Tibial nerve (tissue), 4 donors: ENCODE measurements around the gene CAMSAP1.

Experiments
- CTCF ChIP-seq, 5 experiments: fragments of 200-600 bp in 3 of 5; fragments of 450-650 bp in 2 of 5; sonication (generic) in 3 of 5; IDR thresholded peaks; one replicate each; pipeline ENCODE4 v1.5.1; 2016 to 2019; ENCODE audit warnings: antibody characterized with exemption in 5 of 5, mild to moderate bottlenecking in 3 of 5, moderate library complexity in 2 of 5
- EP300 ChIP-seq, 2 donors: sonication (generic); formaldehyde crosslinking; IDR thresholded peaks; one replicate each; pipeline ENCODE4 v1.6.1; 2017; ENCODE audit warnings: antibody characterized with exemption in 2 of 2, mild to moderate bottlenecking in 1 of 2
- POLR2A ChIP-seq, 2 donors: fragments of 450-650 bp; IDR thresholded peaks; one replicate each; pipeline ENCODE4 v1.6.1; 2017; ENCODE audit warnings: antibody characterized with exemption in 2 of 2, mild to moderate bottlenecking in 2 of 2, moderate library complexity in 2 of 2

GRCh38 chr9:135772702-135773493 lies 134.4 kb downstream of the CAMSAP1 start:
- TF ChIP-seq CTCF (IDR thresholded peaks at IDR 0.05) (no peak), EP300 (IDR thresholded peaks at IDR 0.05) (no peak), POLR2A (IDR thresholded peaks at IDR 0.05) (no peak)
